HTR-8/SVneo (cell line): Measurements from ENCODE around the gene TRIM68.

Experiments used
- DNase-seq: peaks from one replicate; pipeline ENCODE4 v3.0.0; 2011; ENCODE audit warnings: low spot score, mixed read lengths; ENCODE audit not compliant: insufficient read length
- FAIRE-seq: peaks from 2 replicates; lab custom pipeline; 2011; peaks lifted over from hg19 to GRCh38; lab: Jason Lieb, UNC

The TRIM68 gene

GRCh38 chr11:4607096-4607495 lies 935 bp downstream of the TRIM68 start:
- peak; percentile 38 for FAIRE-seq

GRCh38 chr11:4606231-4607015 lies 1.6 kb downstream of the TRIM68 start:
- DNase-seq (no peak), FAIRE-seq (no peak)

More at GRCh38 chr11:4607096-4607495, 935 bp downstream of the TRIM68 start:
- no peak for DNase-seq

GRCh38 chr11:4605057-4605456 lies 3.0 kb downstream of the TRIM68 start:
- DNase-seq = no peak
- no peak for FAIRE-seq

GRCh38 chr11:4593739-4594138 lies 14.3 kb downstream of the TRIM68 start, which contains the start of gene OR52I1:
TSS of gene OR52I1 (plus strand) at chr11:4594039. CDS start at chr11:4594039, 0 bp downstream.
- no peak for FAIRE-seq

GRCh38 chr11:4589017-4589416 lies 19.0 kb downstream of the TRIM68 start:
- DNase-seq (no peak), FAIRE-seq (no peak)

More at GRCh38 chr11:4593739-4594138, 14.3 kb downstream of the TRIM68 start, which contains the start of gene OR52I1:
- no peak for DNase-seq

- DNase-seq = no peak
- FAIRE-seq = no peak
Measured at GRCh38 chr11:4581443-4581842, 26.6 kb downstream of the TRIM68 start, which contains the start of gene OR52I2. TSS of gene OR52I2 (plus strand) at chr11:4581743.

GRCh38 chr11:4580124-4580523 lies 27.9 kb downstream of the TRIM68 start:
- FAIRE-seq = no peak
- no peak for DNase-seq

- no peak for FAIRE-seq
Measured at GRCh38 chr11:4578624-4579023, 29.4 kb downstream of the TRIM68 start.

GRCh38 chr11:4577761-4578160 lies 30.3 kb downstream of the TRIM68 start:
- FAIRE-seq = no peak
- no peak for DNase-seq

More at GRCh38 chr11:4578624-4579023, 29.4 kb downstream of the TRIM68 start:
- no peak for DNase-seq

GRCh38 chr11:4576880-4577279 lies 31.2 kb downstream of the TRIM68 start:
- FAIRE-seq (no peak), DNase-seq (no peak)

- DNase-seq (no peak), FAIRE-seq (no peak)
Measured at GRCh38 chr11:4569075-4569474, 39.0 kb downstream of the TRIM68 start.

- FAIRE-seq = no peak
- no peak for DNase-seq
Measured at GRCh38 chr11:4565371-4565770, 42.7 kb downstream of the TRIM68 start.

- no peak for FAIRE-seq
- DNase-seq = no peak
Measured at GRCh38 chr11:4560467-4560866, 47.6 kb downstream of the TRIM68 start.

- no peak for DNase-seq
- no peak for FAIRE-seq
Measured at GRCh38 chr11:4559527-4560440, 48.2 kb downstream of the TRIM68 start.

- DNase-seq = no peak
- no peak for FAIRE-seq
Measured at GRCh38 chr11:4551346-4551979, 56.6 kb downstream of the TRIM68 start.
